ENCODE measurements around the gene MYRFL.

Gene MYRFL

GRCh38 chr12:69824966-69825560, at the start of gene MYRFL:
Gene MYRFL (plus strand): TSS chr12:69825227. CDS start chr12:69825518, 291 bp downstream.
- TF ChIP-seq GATA3 (IDR thresholded peaks at IDR 0.05; ENCODE audit: low read depth, low read length) (no peak), GATA2 (IDR thresholded peaks at IDR 0.05; ENCODE audit: low read depth, low read length) (no peak)

- TF ChIP-seq GATA2 (IDR thresholded peaks at IDR 0.05; ENCODE audit: low read depth, low read length) (no peak), GATA3 (IDR thresholded peaks at IDR 0.05; ENCODE audit: low read depth, low read length) (no peak)
Observed at GRCh38 chr12:69779928-69780327, 45.1 kb upstream of the MYRFL start.

- TF ChIP-seq GATA3 (IDR thresholded peaks at IDR 0.05; ENCODE audit: low read depth, low read length), result no peak
- no peak for TF ChIP-seq GATA2 (IDR thresholded peaks at IDR 0.05; ENCODE audit: low read depth, low read length)
Observed at GRCh38 chr12:69783365-69783764, 41.7 kb upstream of the MYRFL start.

GRCh38 chr12:69789351-69789750, 35.7 kb upstream of the MYRFL start:
- no peak for TF ChIP-seq GATA2 (IDR thresholded peaks at IDR 0.05; ENCODE audit: low read depth, low read length)
- TF ChIP-seq GATA3 (IDR thresholded peaks at IDR 0.05; ENCODE audit: low read depth, low read length), result no peak

- TF ChIP-seq GATA3 (IDR thresholded peaks at IDR 0.05; ENCODE audit: low read depth, low read length), result no peak
- TF ChIP-seq GATA2 (IDR thresholded peaks at IDR 0.05; ENCODE audit: low read depth, low read length), result no peak
Observed at GRCh38 chr12:69792533-69792932, 32.5 kb upstream of the MYRFL start.

- TF ChIP-seq GATA2 (IDR thresholded peaks at IDR 0.05; ENCODE audit: low read depth, low read length), result no peak
- TF ChIP-seq GATA3 (IDR thresholded peaks at IDR 0.05; ENCODE audit: low read depth, low read length), result no peak
Observed at GRCh38 chr12:69810870-69811498, 14.0 kb upstream of the MYRFL start.

- TF ChIP-seq GATA3 (IDR thresholded peaks at IDR 0.05; ENCODE audit: low read depth, low read length) (no peak), GATA2 (IDR thresholded peaks at IDR 0.05; ENCODE audit: low read depth, low read length) (no peak)
Observed at GRCh38 chr12:69816082-69816481, 8.9 kb upstream of the MYRFL start.

- TF ChIP-seq GATA3 (IDR thresholded peaks at IDR 0.05; ENCODE audit: low read depth, low read length) (no peak), GATA2 (IDR thresholded peaks at IDR 0.05; ENCODE audit: low read depth, low read length) (no peak)
Observed at GRCh38 chr12:69821032-69821455, 4.0 kb upstream of the MYRFL start.

GRCh38 chr12:69821456-69822159, 3.4 kb upstream of the MYRFL start:
- TF ChIP-seq GATA2 (IDR thresholded peaks at IDR 0.05; ENCODE audit: low read depth, low read length) (no peak), GATA3 (IDR thresholded peaks at IDR 0.05; ENCODE audit: low read depth, low read length) (no peak)

- TF ChIP-seq GATA2 (IDR thresholded peaks at IDR 0.05; ENCODE audit: low read depth, low read length) (no peak), GATA3 (IDR thresholded peaks at IDR 0.05; ENCODE audit: low read depth, low read length) (no peak)
Observed at GRCh38 chr12:69822201-69822860, 2.7 kb upstream of the MYRFL start.

GRCh38 chr12:69824028-69824427, 999 bp upstream of the MYRFL start:
- TF ChIP-seq GATA2 (IDR thresholded peaks at IDR 0.05; ENCODE audit: low read depth, low read length), result no peak
- no peak for TF ChIP-seq GATA3 (IDR thresholded peaks at IDR 0.05; ENCODE audit: low read depth, low read length)

GRCh38 chr12:69828897-69829296, 3.9 kb downstream of the MYRFL start:
- TF ChIP-seq GATA3 (IDR thresholded peaks at IDR 0.05; ENCODE audit: low read depth, low read length) (no peak), GATA2 (IDR thresholded peaks at IDR 0.05; ENCODE audit: low read depth, low read length) (no peak)

- no peak for TF ChIP-seq GATA3 (IDR thresholded peaks at IDR 0.05; ENCODE audit: low read depth, low read length)
- no peak for TF ChIP-seq GATA2 (IDR thresholded peaks at IDR 0.05; ENCODE audit: low read depth, low read length)
Observed at GRCh38 chr12:69833696-69834095, 8.7 kb downstream of the MYRFL start.

GRCh38 chr12:69834147-69834546, 9.1 kb downstream of the MYRFL start:
- TF ChIP-seq GATA2 (IDR thresholded peaks at IDR 0.05; ENCODE audit: low read depth, low read length) (no peak), GATA3 (IDR thresholded peaks at IDR 0.05; ENCODE audit: low read depth, low read length) (no peak)

Data from SH-SY5Y (cell line).